ENCODE results near the gene MAP4K1.
A peak's percentile ranks its signal among the peaks of the same experiment; 100 is the strongest.
"Not testable (repeated sequence)": the region's sequence is repeated elsewhere in the genome, so short reads cannot be mapped to it uniquely, and the experiment has no call there.

MAP4K1 gene

GRCh38 chr19:38653028-38653571 is 35.3 kb upstream of the MAP4K1 start:
- no peak for DNase-seq (ENCODE audit: low read depth in 4 of 4, low spot score in 1 of 4)

DNA sequence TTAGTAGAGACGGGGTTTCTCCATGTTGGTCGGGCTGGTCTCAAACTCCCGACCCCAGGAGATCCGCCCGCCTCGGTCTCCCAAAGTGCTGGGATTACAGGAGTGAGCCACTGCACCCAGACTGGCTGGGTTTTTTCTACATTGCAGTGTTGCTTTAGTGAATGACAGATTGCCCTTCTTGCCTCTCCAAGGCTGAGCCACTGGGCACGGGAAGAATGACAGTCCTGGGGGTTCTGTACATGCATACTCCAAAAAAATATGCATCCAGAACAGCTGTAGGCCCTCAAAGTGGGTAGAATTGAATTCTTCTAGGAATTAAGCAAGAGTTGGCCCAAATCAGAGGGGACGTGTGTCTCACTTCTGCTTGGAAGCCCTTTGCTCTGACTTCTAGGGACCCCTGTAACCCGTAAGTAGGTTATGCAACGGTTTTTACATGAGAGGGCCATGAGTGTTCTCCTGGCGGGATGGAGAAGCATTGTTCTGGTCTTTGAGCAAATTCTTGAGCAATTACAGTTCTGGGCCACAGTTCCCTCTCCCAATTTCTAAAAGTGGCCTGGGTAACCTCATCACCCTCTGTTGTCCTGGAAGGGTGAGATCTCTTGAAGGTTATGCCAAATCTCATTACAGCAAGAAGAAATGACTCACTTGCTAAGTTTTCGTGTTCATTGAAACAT is 33.3 kb upstream of the MAP4K1 start:
- no peak for DNase-seq (ENCODE audit: low read depth in 4 of 4, low spot score in 1 of 4)

DNA sequence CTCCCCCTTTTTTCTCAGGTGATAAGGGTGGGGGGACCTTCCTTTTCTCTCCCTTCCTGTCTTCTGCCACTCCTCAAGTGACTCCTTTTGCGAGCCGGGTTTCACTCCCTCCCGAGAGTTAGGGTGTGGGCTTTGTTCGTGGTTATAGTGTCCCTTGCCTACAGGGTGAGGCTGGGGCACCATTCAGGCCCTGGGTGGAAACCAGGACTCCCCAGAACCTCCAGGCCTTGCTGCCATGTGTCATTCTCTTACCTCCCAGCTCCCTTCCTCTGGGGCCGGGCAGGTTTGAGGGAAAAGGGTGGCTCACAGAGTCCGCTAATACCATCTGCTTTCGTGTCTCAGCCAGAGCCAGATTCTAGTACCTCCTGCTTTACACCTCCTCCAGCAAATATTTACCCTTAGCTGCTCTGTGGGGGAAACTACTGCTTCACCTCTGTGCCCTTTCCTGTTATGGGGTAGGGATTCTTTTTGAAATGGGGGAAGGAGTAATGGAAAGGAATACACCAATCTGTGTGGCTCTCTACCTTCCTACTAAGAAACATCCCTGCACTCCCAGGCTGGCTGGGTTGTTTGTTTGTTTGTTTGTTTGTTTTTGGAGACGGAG is 32.5 kb upstream of the MAP4K1 start:
- no peak for DNase-seq (ENCODE audit: low read depth in 4 of 4, low spot score in 1 of 4)

- DNase-seq (ENCODE audit: low read depth in 4 of 4, low spot score in 1 of 4) = no peak
Measured at GRCh38 chr19:38649305-38650171, 31.8 kb upstream of the MAP4K1 start.

DNA sequence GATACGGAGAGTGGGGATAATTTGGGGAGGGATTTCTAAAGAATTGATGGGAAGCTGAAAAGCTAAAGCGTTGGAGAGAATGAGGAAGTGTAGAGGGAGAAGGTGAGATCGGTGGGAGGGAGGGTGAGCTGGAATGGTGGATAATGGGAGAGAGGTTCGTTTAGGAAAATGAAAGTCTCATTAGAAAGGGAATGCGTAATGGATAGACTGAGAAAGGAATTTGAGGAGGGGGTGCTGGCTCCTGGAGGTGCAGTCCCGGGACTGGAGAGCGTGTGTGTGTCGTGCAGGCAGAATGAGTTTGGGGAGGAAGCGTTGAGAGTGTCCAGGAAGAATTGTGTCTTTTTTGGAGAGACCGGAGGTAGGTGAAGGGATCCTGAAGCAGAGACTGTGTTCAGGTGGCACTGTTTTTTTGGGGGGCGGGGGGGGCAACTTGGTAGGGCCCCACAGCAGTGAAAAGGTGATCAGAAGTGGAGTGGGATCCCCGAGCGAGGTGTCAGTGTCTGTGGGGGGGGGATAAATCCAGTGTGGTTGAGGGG is 31.1 kb upstream of the MAP4K1 start:
- no peak for DNase-seq (ENCODE audit: low read depth in 4 of 4, low spot score in 1 of 4)

DNA sequence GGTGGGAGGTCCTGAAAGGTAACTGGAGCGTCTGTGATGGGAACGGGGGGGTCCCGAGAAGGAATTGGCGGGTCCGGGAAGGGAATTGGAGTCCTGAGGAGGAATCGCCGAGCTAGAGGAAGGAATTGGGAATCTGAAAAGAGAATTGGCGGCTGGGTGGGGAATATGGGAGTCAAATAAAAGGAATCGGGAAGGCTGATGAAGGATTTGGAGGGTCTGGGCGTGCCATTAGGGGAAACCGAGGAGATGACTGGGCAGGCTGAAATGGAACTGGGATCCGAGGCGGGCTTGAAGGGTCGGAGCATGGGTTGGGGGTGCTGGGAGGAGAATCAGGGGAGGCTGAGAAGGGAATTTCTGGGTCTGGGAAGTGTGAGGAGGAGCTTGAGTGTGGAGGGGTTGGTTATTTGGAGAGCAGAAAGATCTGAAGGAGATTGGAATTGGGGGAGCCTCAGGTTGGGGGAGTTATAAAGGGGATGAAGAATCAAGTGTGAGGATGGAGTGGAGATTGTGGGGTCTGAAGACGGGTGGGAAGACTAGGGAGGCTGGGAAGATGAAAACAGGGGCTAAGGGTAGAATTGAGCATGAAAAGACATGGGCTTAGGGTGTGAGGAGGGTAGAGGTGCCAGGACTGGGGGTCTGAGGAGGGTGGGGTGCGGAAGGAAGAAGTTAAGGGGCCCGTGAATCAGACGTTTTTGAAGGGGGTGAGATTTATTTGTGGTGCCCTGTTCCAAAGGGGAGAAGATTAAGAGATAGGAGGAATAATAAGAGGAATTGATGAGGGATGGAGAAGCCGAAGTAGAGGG is 30.4 kb upstream of the MAP4K1 start:
- DNase-seq (ENCODE audit: low read depth in 4 of 4, low spot score in 1 of 4) = no peak

GRCh38 chr19:38647368-38647965 is 29.7 kb upstream of the MAP4K1 start, which contains the start of gene ACTN4:
Gene ACTN4, plus strand, starts transcription at chr19:38647649. Its CDS starts 97 bp downstream, at chr19:38647746.
- peak; percentile 99 to 100 (median 99) for DNase-seq (ENCODE audit: low read depth in 4 of 4, low spot score in 1 of 4)

DNA sequence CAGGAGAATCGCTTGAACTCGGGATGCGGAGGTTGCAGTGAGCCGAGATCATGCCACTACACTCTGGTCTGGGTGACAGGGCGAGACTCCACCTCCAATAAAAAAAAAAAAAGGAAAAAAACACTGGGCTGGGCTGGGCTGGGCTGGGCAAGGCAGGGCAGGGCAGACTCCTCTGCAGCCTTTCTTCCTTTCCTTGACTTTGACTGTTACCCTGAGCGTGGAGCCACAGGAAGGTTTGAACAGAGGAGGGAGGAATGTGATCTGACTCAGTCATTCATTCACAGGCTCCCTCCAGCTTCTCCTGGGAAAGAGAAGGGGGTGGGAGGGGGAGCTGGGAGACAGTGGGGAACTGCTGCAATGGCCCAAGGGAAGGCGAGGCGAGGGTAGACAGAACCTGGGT is 27.0 kb upstream of the MAP4K1 start:
- no peak for DNase-seq (ENCODE audit: low read depth in 4 of 4, low spot score in 1 of 4)

GRCh38 chr19:38642176-38642575 is 24.4 kb upstream of the MAP4K1 start:
- no peak for DNase-seq (ENCODE audit: low read depth in 4 of 4, low spot score in 1 of 4)

DNA sequence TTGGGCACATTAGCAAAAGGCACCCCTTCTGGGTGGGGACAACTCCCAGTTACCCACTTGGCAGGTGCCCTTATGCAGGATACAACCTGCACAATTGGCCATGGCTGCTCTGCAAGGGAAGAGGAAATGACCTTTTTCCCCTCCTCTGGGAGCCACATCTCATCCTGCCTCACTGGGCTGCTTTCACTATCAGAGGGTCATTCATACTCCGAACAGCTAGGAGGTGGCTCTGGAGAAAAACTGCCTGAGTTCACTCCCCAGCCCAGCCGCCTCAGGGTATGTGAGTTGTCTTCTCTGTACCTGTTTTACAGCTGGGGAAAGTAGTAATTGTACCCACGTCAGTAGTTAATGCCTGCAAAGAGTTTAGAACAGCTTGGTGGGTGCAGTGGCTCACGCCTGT is 22.6 kb upstream of the MAP4K1 start:
- DNase-seq (ENCODE audit: low read depth in 4 of 4, low spot score in 1 of 4) = no peak

DNA sequence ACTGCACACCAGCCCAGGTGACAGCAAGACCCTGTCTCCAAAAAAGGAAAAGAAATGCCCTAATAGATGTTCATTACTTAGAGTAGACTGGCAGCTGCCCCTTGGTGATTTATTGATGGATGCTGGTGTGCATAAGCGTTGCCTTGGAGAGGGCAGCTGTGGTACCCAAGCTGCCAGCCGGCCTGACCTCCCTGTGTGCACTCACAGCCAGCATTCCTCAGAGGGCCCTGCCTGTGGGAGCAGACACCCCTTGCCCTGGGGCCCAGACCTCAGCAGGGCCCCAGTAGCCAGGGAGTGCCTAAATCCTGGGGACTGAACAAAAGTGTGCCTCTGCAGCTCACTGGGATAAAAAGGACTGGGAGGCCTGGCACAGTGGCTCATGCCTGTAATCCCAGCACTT is 21.9 kb upstream of the MAP4K1 start:
- no peak for DNase-seq (ENCODE audit: low read depth in 4 of 4, low spot score in 1 of 4)

DNA sequence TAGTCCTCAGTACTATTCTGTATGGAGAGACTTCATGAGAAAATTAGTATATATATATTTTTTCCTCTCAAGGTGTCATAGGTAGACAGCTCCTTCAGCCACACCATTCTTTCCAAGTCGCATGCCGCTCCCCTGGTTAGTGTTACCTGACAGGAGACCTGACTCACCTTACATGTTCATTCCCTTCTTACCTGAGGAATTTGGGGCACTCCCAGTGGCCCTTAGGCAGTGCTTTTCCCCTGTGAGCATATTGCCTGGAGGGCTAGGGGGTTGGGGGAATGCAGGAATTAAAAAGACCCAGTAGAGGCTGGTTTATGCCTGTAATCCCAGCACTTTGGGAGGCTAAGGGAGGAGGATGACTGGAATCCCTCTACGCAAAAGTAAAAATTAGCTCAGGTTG is 20.7 kb upstream of the MAP4K1 start:
- DNase-seq (ENCODE audit: low read depth in 4 of 4, low spot score in 1 of 4) = no peak

DNA sequence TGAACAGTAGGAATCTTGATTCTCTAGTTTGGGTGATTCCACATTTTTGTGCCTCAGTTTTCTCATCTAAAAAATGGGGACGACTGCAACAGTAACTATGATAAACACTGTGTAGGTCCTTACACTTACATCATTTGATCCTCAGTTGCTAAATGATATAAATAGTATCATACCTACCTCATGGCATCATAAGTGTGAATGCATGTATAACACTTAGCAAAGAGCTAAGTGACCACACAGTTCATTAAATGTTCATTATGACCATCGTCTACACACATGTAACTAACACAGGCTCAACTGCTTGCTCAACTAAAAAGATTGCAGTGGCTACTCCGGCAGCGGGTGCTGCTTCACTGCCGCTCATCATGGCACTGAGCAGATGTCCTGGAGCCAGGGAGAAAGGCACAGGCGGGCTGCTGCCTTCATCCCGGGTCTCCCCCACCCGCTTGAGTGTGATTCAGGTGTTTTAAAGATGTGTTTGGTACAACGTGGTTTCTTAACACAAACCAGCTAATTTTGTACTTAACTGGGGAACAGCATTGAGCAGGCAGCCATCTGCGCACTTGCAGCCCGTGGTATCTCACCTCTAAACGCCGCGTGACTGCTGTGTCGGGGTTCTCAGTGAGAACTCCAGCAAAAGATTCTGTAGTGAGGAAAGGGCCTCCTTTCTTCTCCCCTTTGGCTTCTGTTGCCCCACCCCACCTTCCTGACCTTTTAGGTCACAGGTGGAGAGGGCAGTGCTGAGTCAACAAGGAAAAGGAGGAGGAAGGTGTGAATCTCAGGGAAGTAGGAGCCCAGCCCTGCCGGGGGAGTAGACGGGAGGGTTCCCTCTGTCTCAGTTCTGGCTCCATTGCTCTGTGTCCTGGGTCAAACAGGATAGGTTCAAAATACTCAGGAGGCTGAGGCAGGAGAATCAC is 18.0 kb upstream of the MAP4K1 start:
- no peak for DNase-seq (ENCODE audit: low read depth in 4 of 4, low spot score in 1 of 4)

GRCh38 chr19:38634757-38635482 is 17.2 kb upstream of the MAP4K1 start:
- DNase-seq (ENCODE audit: low read depth in 4 of 4, low spot score in 1 of 4) = peak in 3 of 4 experiments; percentile 56 to 66 (median 56)

- DNase-seq (ENCODE audit: low read depth in 4 of 4, low spot score in 1 of 4) = no peak
Measured at GRCh38 chr19:38632476-38633213, 14.9 kb upstream of the MAP4K1 start.

DNA sequence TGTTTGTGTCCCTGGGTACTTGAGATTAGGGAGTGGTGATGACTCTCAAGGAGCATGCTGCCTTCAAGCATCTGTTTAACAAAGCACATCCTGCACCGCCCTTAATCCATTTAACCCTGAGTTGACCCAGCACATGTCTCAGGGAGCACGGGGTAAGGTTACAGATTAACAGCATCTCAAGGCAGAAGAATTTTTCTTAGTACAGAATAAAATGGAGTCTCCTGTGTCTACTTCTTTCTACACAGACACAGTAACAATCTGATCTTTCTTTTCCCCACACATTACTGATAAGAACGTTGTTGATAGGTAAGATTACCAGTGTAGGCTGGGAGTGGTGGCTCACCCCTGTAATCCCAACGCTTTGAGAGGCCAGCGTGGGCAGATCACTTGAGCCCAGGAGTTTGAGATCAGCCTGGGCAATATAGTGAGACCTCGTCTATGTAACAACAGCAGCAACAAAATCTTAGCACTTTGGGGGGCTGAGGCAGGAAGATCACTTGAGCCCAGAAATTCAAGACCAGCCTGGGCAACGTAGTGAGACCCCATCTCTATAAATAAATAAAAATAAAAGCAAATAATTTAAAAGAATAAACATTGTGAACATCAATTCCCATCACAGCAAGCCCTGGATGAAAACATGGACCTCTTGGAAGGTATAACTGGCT is 14.2 kb upstream of the MAP4K1 start:
- not testable (repeated sequence) for DNase-seq (ENCODE audit: low read depth in 4 of 4, low spot score in 1 of 4)

DNA sequence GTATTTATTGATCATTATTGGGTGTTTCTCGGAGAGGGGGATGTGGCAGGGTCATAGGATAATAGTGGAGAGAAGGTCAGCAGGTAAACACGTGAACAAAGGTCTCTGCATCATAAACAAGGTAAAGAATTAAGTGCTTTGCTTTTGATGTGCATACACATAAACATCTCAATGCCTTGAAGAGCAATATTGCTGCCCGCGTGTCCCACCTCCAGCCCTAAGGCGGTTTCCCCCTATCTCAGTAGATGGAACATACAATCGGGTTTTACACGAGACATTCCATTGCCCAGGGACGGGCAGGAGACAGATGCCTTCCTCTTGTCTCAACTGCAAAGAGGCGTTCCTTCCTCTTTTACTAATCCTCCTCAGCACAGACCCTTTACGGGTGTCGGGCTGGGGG is 13.5 kb upstream of the MAP4K1 start:
- DNase-seq (ENCODE audit: low read depth in 4 of 4, low spot score in 1 of 4) = not testable (repeated sequence)
